ENCODE results near the gene FBF1.

GRCh38 chr17:75910699-75911098 lies 30.1 kb downstream of the FBF1 start:
- TF ChIP-seq, protein P1, sequence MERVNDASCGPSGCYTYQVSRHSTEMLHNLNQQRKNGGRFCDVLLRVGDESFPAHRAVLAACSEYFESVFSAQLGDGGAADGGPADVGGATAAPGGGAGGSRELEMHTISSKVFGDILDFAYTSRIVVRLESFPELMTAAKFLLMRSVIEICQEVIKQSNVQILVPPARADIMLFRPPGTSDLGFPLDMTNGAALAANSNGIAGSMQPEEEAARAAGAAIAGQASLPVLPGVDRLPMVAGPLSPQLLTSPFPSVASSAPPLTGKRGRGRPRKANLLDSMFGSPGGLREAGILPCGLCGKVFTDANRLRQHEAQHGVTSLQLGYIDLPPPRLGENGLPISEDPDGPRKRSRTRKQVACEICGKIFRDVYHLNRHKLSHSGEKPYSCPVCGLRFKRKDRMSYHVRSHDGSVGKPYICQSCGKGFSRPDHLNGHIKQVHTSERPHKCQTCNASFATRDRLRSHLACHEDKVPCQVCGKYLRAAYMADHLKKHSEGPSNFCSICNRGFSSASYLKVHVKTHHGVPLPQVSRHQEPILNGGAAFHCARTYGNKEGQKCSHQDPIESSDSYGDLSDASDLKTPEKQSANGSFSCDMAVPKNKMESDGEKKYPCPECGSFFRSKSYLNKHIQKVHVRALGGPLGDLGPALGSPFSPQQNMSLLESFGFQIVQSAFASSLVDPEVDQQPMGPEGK (CRISPR knock-in tag; IDR thresholded peaks at IDR 0.05; ENCODE audit: borderline replicate concordance) = no peak
- no peak for TF ChIP-seq ZC3H10 (CRISPR knock-in tag; IDR thresholded peaks at IDR 0.05)
